Activated CD4-positive, alpha-beta T cell treated with anti-CD3 and anti-CD28 coated beads, Interleukin-2, amount 50 U/mL, for 1 hour (primary cell): Measurements from ENCODE around the gene KCNJ8.
"Not testable (repeated sequence)": the region's sequence is repeated elsewhere in the genome, so short reads cannot be mapped to it uniquely, and the experiment has no call there.

Experiments used
- DNase-seq: peaks from one replicate; pipeline ENCODE4 v3.0.0-alpha.2; 2020

KCNJ8 gene

GRCh38 chr12:21782723-21783122, 8.2 kb upstream of the KCNJ8 start:
- DNase-seq, result not testable (repeated sequence)

GRCh38 chr12:21780786-21781185, 6.3 kb upstream of the KCNJ8 start:
- DNase-seq, result no peak

- no peak for DNase-seq
Measured at GRCh38 chr12:21776175-21776574, 1.7 kb upstream of the KCNJ8 start.

GRCh38 chr12:21775133-21775820, 771 bp upstream of the KCNJ8 start:
- DNase-seq, result no peak

- DNase-seq, result no peak
Measured at GRCh38 chr12:21773806-21774205, 700 bp downstream of the KCNJ8 start.

GRCh38 chr12:21773263-21773741, 1.2 kb downstream of the KCNJ8 start:
- no peak for DNase-seq

- DNase-seq, result no peak
Measured at GRCh38 chr12:21771311-21771710, 3.2 kb downstream of the KCNJ8 start.

GRCh38 chr12:21769307-21769706, 5.2 kb downstream of the KCNJ8 start:
- DNase-seq, result no peak

- DNase-seq, result no peak
Measured at GRCh38 chr12:21766403-21766802, 8.1 kb downstream of the KCNJ8 start.

GRCh38 chr12:21764950-21765349, 9.6 kb downstream of the KCNJ8 start:
- DNase-seq, result no peak

GRCh38 chr12:21764065-21764464, 10.4 kb downstream of the KCNJ8 start:
- DNase-seq, result no peak

- no peak for DNase-seq
Measured at GRCh38 chr12:21763531-21763930, 11.0 kb downstream of the KCNJ8 start.

- no peak for DNase-seq
Measured at GRCh38 chr12:21759737-21760136, 14.8 kb downstream of the KCNJ8 start.

GRCh38 chr12:21757735-21758134, 16.8 kb downstream of the KCNJ8 start:
- no peak for DNase-seq

- no peak for DNase-seq
Measured at GRCh38 chr12:21756699-21757098, 17.8 kb downstream of the KCNJ8 start.

GRCh38 chr12:21751517-21751916, 23.0 kb downstream of the KCNJ8 start:
- DNase-seq, result no peak

GRCh38 chr12:21745258-21745657, 29.2 kb downstream of the KCNJ8 start:
- no peak for DNase-seq

GRCh38 chr12:21731144-21731543, 43.4 kb downstream of the KCNJ8 start:
- DNase-seq, result no peak

GRCh38 chr12:21725731-21726130, 48.8 kb downstream of the KCNJ8 start:
- no peak for DNase-seq

- DNase-seq, result no peak
Measured at GRCh38 chr12:21718944-21719650, 55.4 kb downstream of the KCNJ8 start.

GRCh38 chr12:21718403-21718802, 56.1 kb downstream of the KCNJ8 start:
- DNase-seq, result no peak

- DNase-seq, result no peak
Measured at GRCh38 chr12:21717767-21718166, 56.7 kb downstream of the KCNJ8 start.

GRCh38 chr12:21715386-21715785, 59.1 kb downstream of the KCNJ8 start:
- DNase-seq, result no peak
